ENCODE measurements around the gene MAGEB3. TPM values are rescaled to one million over a fixed set of nuclear protein-coding genes. Genes with fewer than 3 reads are reported as not detected.

MAGEB3 gene
- total and polyA plus RNA-seq, 2 donors = not detected

- Histone ChIP-seq H3K4me3 (ENCODE audit: low read depth, low read length) (no peak within 1 kb of the TSS), H3K4me1 (ENCODE audit: insufficient read depth) (no peaks in the 10 kb centered on the region), H3K36me3 (ENCODE audit: insufficient read depth) (no peaks in the 10 kb centered on the region), H3K27ac (ENCODE audit: low read depth) (no peak within 1 kb of the TSS)
- DNase-seq (ENCODE audit: extremely low spot score) = no peak
- WGBS = 92% methylated on average over 38 of the region's 38 CpGs
Measured at GRCh38 chrX:30246769-30247489, 16.5 kb downstream of the MAGEB3 start, which contains the start of gene MAGEB1. Gene MAGEB1 (plus strand): TSS chrX:30247146. CDS start chrX:30250494, 3,348 bp downstream.

- 89% methylated on average over 4 of the region's 4 CpGs for WGBS
- Histone ChIP-seq H3K36me3 (ENCODE audit: insufficient read depth) (no peaks in the 10 kb centered on the region), H3K27ac (ENCODE audit: low read depth) (no peak overlapping the region), H3K4me1 (ENCODE audit: insufficient read depth) (no peaks in the 10 kb centered on the region), H3K4me3 (ENCODE audit: low read depth, low read length) (no peak overlapping the region)
- no peak for DNase-seq (ENCODE audit: extremely low spot score)
Measured at GRCh38 chrX:30248854-30249253, 18.4 kb downstream of the MAGEB3 start.

- Histone ChIP-seq H3K4me1 (ENCODE audit: insufficient read depth) (no peaks in the 10 kb centered on the region), H3K27ac (ENCODE audit: low read depth) (no peak overlapping the region), H3K4me3 (ENCODE audit: low read depth, low read length) (no peak overlapping the region), H3K36me3 (ENCODE audit: insufficient read depth) (no peaks in the 10 kb centered on the region)
- 100% methylated on average over 1 of the region's 1 CpG for WGBS
- DNase-seq (ENCODE audit: extremely low spot score) = no peak
Measured at GRCh38 chrX:30253257-30253656, 22.8 kb downstream of the MAGEB3 start.

GRCh38 chrX:30259927-30260326 is 29.5 kb downstream of the MAGEB3 start:
- Histone ChIP-seq H3K4me3 (ENCODE audit: low read depth, low read length) (no peak overlapping the region), H3K36me3 (ENCODE audit: insufficient read depth) (no peaks in the 10 kb centered on the region), H3K4me1 (ENCODE audit: insufficient read depth) (no peaks in the 10 kb centered on the region), H3K27ac (ENCODE audit: low read depth) (no peak overlapping the region)
- DNase-seq (ENCODE audit: extremely low spot score) = no peak
- WGBS = 66% methylated on average over 2 of the region's 2 CpGs

- no peak for DNase-seq (ENCODE audit: extremely low spot score)
- Histone ChIP-seq H3K27ac (ENCODE audit: low read depth) (no peak overlapping the region), H3K4me3 (ENCODE audit: low read depth, low read length) (no peak overlapping the region), H3K36me3 (ENCODE audit: insufficient read depth) (no peaks in the 10 kb centered on the region), H3K4me1 (ENCODE audit: insufficient read depth) (no peaks in the 10 kb centered on the region)
Measured at GRCh38 chrX:30261012-30261411, 30.6 kb downstream of the MAGEB3 start.

GRCh38 chrX:30262763-30263162 is 32.3 kb downstream of the MAGEB3 start:
- Histone ChIP-seq H3K4me1 (ENCODE audit: insufficient read depth) (no peaks in the 10 kb centered on the region), H3K27ac (ENCODE audit: low read depth) (no peak overlapping the region), H3K36me3 (ENCODE audit: insufficient read depth) (no peaks in the 10 kb centered on the region), H3K4me3 (ENCODE audit: low read depth, low read length) (no peak overlapping the region)
- DNase-seq (ENCODE audit: extremely low spot score) = no peak
- WGBS = 91% methylated on average over 1 of the region's 1 CpG

GRCh38 chrX:30270639-30271038 is 40.2 kb downstream of the MAGEB3 start:
- H3K27ac ChIP-seq (ENCODE audit: low read depth) = no peak overlapping the region
- no peak for DNase-seq (ENCODE audit: extremely low spot score)
- no peaks in the 10 kb centered on the region for H3K4me1 ChIP-seq (ENCODE audit: insufficient read depth)
- no peaks in the 10 kb centered on the region for H3K36me3 ChIP-seq (ENCODE audit: insufficient read depth)
- 91% methylated on average over 3 of the region's 3 CpGs for WGBS
- H3K4me3 ChIP-seq (ENCODE audit: low read depth, low read length) = no peak overlapping the region

GRCh38 chrX:30275498-30275897 is 45.0 kb downstream of the MAGEB3 start:
- Histone ChIP-seq H3K4me3 (ENCODE audit: low read depth, low read length) (no peak overlapping the region), H3K27ac (ENCODE audit: low read depth) (no peak overlapping the region), H3K36me3 (ENCODE audit: insufficient read depth) (no peaks in the 10 kb centered on the region), H3K4me1 (ENCODE audit: insufficient read depth) (no peaks in the 10 kb centered on the region)
- 24% methylated on average over 1 of the region's 1 CpG for WGBS
- no peak for DNase-seq (ENCODE audit: extremely low spot score)

- H3K4me1 ChIP-seq (ENCODE audit: insufficient read depth) = no peaks in the 10 kb centered on the region
- no peaks in the 10 kb centered on the region for H3K36me3 ChIP-seq (ENCODE audit: insufficient read depth)
- H3K27ac ChIP-seq (ENCODE audit: low read depth) = no peak overlapping the region
- no peak overlapping the region for H3K4me3 ChIP-seq (ENCODE audit: low read depth, low read length)
- DNase-seq (ENCODE audit: extremely low spot score) = no peak
- 84% methylated on average over 1 of the region's 1 CpG for WGBS
Measured at GRCh38 chrX:30278365-30278764, 47.9 kb downstream of the MAGEB3 start.

GRCh38 chrX:30280428-30280827 is 50.0 kb downstream of the MAGEB3 start:
- Histone ChIP-seq H3K27ac (ENCODE audit: low read depth) (no peak overlapping the region), H3K36me3 (ENCODE audit: insufficient read depth) (no peaks in the 10 kb centered on the region), H3K4me3 (ENCODE audit: low read depth, low read length) (no peak overlapping the region), H3K4me1 (ENCODE audit: insufficient read depth) (no peaks in the 10 kb centered on the region)
- 61% methylated on average over 1 of the region's 1 CpG for WGBS
- no peak for DNase-seq (ENCODE audit: extremely low spot score)

GRCh38 chrX:30282527-30282926 is 52.1 kb downstream of the MAGEB3 start:
- Histone ChIP-seq H3K4me1 (ENCODE audit: insufficient read depth) (no peaks in the 10 kb centered on the region), H3K4me3 (ENCODE audit: low read depth, low read length) (no peak overlapping the region), H3K27ac (ENCODE audit: low read depth) (no peak overlapping the region), H3K36me3 (ENCODE audit: insufficient read depth) (no peaks in the 10 kb centered on the region)
- no peak for DNase-seq (ENCODE audit: extremely low spot score)

- Histone ChIP-seq H3K4me3 (ENCODE audit: low read depth, low read length) (no peak overlapping the region), H3K4me1 (ENCODE audit: insufficient read depth) (no peaks in the 10 kb centered on the region), H3K36me3 (ENCODE audit: insufficient read depth) (no peaks in the 10 kb centered on the region), H3K27ac (ENCODE audit: low read depth) (no peak overlapping the region)
- no peak for DNase-seq (ENCODE audit: extremely low spot score)
- 73% methylated on average over 3 of the region's 3 CpGs for WGBS
Measured at GRCh38 chrX:30283456-30284200, 53.2 kb downstream of the MAGEB3 start.

Data from urinary bladder (tissue), 4 donors.